Measurements from ENCODE around the gene PPP1R11.

DNA sequence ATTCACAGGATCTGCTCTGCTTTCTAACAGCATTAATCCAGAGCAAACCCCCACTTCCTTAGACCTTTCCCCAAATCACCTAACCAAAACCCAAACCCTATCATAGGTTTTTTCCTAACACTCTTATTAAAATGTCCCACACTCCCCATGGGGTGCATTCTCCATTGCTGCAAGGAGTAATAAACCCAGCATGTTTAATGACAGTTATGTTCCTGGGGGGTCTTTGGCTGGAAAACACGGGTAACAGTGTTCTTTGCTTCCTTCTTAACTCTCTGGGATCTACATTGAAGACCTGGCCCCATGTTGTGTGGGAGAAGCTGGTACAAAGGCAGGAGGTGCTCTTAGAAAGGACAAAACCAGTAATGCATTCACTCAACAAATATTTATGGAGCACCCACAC is 29.8 kb downstream of the PPP1R11 start:
- TF ChIP-seq CTCF (IDR thresholded peaks at IDR 0.05; ENCODE audit: low read depth, low read length) (no peak), EZH2phosphoT487 (IDR thresholded peaks at IDR 0.05; ENCODE audit: low read depth) (no peak)

Measured in OCI-LY3 (cell line).